Measurements from ENCODE around the gene TMEM132D. TPM values are rescaled to one million over a fixed set of nuclear protein-coding genes. Genes with fewer than 3 reads are reported as not detected.

TMEM132D gene
- total and polyA plus RNA-seq, 2 donors (not counting 3 experiments of a cell fraction or from before 2014, with no cell fraction given): not detected

- TF ChIP-seq POLR2AphosphoS5 (IDR thresholded peaks at IDR 0.05; ENCODE audit: insufficient read depth, low read depth, low read length): no peak
- TF ChIP-seq CTCF (IDR thresholded peaks at IDR 0.05; ENCODE audit: extremely low read depth in 1 of 2, insufficient read depth in 1 of 2, low read depth in 1 of 2, low read length in 2 of 2): no peak
- no peak for TF ChIP-seq EZH2 (IDR thresholded peaks at IDR 0.05; ENCODE audit: borderline replicate concordance, low read depth, low read length, severe bottlenecking)
- no peak for TF ChIP-seq GATA2 (IDR thresholded peaks at IDR 0.05; ENCODE audit: insufficient read depth, insufficient read length, low read depth, low read length)
- TF ChIP-seq FOS (IDR thresholded peaks at IDR 0.05; ENCODE audit: borderline replicate concordance, insufficient read depth, low read length): no peak
- TF ChIP-seq POLR2A (IDR thresholded peaks at IDR 0.05; ENCODE audit: low read depth, low read length): no peak
- no peak for TF ChIP-seq MAX (IDR thresholded peaks at IDR 0.05; ENCODE audit: insufficient read depth, insufficient read length)
- no peak for TF ChIP-seq MYC (IDR thresholded peaks at IDR 0.05; ENCODE audit: low read depth, low read length)
- TF ChIP-seq JUN (IDR thresholded peaks at IDR 0.05; ENCODE audit: borderline replicate concordance, insufficient read depth, insufficient read length, low read depth): no peak
- H3K9me1 ChIP-seq (replicated peaks; ENCODE audit: control insufficient read depth, extremely low read depth, insufficient read depth, low read length): no peaks in the 10 kb centered on the region
- H3K79me2 ChIP-seq (ENCODE audit: control insufficient read depth, insufficient read depth, low read length): no peaks in the 10 kb centered on the region
- H3K36me3 ChIP-seq (ENCODE audit: control insufficient read depth in 2 of 2, extremely low read depth in 1 of 2, insufficient read depth in 2 of 2, low read length in 2 of 2): no peaks in the 10 kb centered on the region
- intact Hi-C loops (cut with micrococcal nuclease): no loop called here
- FAIRE-seq: no peak
- CTCF ChIA-PET: no interaction called here
- BruUV-seq (replicated peaks): no TSS peak
- POLR2A ChIA-PET: no interaction called here
- H3K27ac ChIP-seq (ENCODE audit: insufficient read depth, low read depth, low read length): no peak overlapping the region
- no peaks in the 10 kb centered on the region for H4K20me1 ChIP-seq (replicated peaks; ENCODE audit: control insufficient read depth, extremely low read depth, insufficient read depth, low read length)
- H3K9ac ChIP-seq (replicated peaks; ENCODE audit: extremely low read depth, insufficient read depth, low read length): no peak overlapping the region
- H3K4me2 ChIP-seq (ENCODE audit: insufficient read depth, low read length): no peak overlapping the region
- H3K4me1 ChIP-seq (ENCODE audit: control insufficient read depth, extremely low read depth, insufficient read depth, low read length): no peaks in the 10 kb centered on the region
- no peak overlapping the region for H2AFZ ChIP-seq (ENCODE audit: low read depth, low read length)
- no peaks in the 10 kb centered on the region for H3K9me3 ChIP-seq (replicated peaks; ENCODE audit: control insufficient read depth, insufficient read depth, low read length)
- no peak for DNase-seq (ENCODE audit: low read depth, low spot score)
- dilution Hi-C loops (cut with MboI; ENCODE audit: extremely low pct_ligation_motif_present, low sequenced_read_pairs): no loop called here
- H3K27me3 ChIP-seq (ENCODE audit: control insufficient read depth in 2 of 2, insufficient read depth in 2 of 2, low read length in 2 of 2): no peaks in the 10 kb centered on the region
- no peak overlapping the region for H3K4me3 ChIP-seq (replicated peaks in 1 of 3; ENCODE audit: insufficient read depth in 1 of 3, low read depth in 1 of 3, low read length in 3 of 3)
Observed at GRCh38 chr12:129819391-129819790, 84.4 kb downstream of the TMEM132D start.
